Hematopoietic multipotent progenitor cell treated with erythropoietin and hydrocortisone succinate and interleukin-3 and kit ligand, for 4 days (in vitro differentiated cells): ENCODE results near the gene DTX1.

Experiments used
- DNase-seq: peaks from one replicate; pipeline ENCODE4 v3.0.0-alpha.2; 2015

DTX1 gene

GRCh38 chr12:113071135-113072112 is 14.9 kb downstream of the DTX1 start:
- DNase-seq, result no peak

- no peak for DNase-seq
Observed at GRCh38 chr12:113072136-113072535, 15.6 kb downstream of the DTX1 start.

- DNase-seq, result no peak
Observed at GRCh38 chr12:113073586-113073985, 17.1 kb downstream of the DTX1 start.

- no peak for DNase-seq
Observed at GRCh38 chr12:113075137-113075683, 18.7 kb downstream of the DTX1 start.

- DNase-seq, result no peak
Observed at GRCh38 chr12:113077057-113077858, 20.7 kb downstream of the DTX1 start.

- no peak for DNase-seq
Observed at GRCh38 chr12:113077859-113078255, 21.3 kb downstream of the DTX1 start.

GRCh38 chr12:113081873-113082272 is 25.3 kb downstream of the DTX1 start:
- no peak for DNase-seq

- DNase-seq, result no peak
Observed at GRCh38 chr12:113082486-113083148, 26.1 kb downstream of the DTX1 start.

GRCh38 chr12:113083863-113084435 is 27.4 kb downstream of the DTX1 start:
- DNase-seq, result no peak

- no peak for DNase-seq
Observed at GRCh38 chr12:113086249-113087164, 30.0 kb downstream of the DTX1 start.

DNA sequence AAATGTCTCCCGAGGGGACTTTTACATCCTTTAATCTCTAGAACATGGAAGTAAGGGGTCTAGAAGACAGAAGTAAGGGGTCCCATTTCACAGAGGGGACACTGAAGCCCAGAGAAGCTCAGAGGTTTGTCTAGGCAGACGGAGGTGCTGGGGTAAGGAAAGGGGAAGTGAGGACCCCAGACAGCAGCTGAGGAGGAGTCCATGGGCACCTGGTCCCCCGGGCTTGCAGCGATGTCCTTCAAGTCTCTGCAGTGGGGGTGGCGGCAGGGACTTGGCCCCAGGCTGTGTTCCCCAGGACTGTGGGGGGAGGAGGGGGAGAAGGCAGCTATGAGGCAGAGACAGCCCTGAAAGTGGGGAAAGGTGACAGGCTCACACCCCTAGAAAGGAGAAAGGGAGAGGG is 30.7 kb downstream of the DTX1 start:
- no peak for DNase-seq

DNA sequence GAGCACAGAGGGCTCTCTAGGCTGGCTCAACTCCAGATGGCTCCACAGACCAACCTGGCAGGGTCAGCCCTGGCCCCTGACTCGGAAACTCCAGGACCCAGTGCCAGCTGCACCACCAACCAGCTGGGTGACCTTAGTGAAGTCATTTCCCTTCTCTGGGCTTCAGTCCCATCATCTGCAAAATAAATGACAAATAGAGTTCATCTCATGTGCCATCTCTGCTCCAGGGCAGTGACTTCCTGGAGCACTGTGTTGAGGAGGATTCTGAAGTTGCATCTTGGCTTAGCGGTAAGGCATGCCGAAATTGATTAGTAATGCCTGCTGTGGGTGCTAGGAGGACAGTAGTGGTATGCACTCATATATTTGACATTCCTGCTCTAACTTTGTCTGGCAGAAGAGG is 31.5 kb downstream of the DTX1 start:
- no peak for DNase-seq

DNA sequence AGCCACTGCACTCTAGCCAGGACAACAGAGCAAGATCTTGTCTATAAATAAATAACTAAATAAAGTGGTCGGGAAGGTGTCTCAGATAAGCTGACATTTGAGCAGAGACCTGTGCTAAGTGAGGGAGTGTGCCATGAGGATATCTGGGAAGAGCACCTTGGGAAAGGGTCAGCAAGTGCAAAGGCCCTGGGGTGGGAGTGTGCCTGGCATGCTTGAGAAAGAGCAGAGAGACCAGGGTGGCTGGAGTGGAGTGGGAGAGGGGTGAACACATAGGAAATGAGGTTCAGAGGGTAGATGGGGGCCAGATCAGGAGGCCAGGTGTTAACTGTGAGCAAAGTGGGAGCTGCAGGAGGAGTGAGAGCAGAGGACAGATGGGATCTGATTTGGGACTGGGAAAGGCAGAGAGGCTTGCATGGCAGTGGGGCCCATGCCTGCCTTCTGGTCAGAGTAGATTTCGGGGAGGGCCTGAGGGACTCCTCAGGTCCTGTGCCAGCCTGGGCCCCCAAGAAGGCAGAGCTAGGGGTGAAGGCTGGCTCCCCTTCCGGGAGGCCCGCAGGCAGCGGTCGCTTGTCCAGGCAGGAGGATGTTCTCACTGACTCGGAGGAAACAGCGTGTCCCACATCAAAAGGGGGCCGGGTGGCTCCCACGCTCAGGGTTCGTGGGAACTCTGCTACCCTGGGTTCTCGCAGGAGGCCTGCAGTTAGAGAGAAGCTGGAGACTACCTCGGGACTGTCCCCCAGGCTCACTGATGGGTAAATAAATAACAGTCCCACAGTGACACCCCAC is 32.6 kb downstream of the DTX1 start:
- no peak for DNase-seq

DNA sequence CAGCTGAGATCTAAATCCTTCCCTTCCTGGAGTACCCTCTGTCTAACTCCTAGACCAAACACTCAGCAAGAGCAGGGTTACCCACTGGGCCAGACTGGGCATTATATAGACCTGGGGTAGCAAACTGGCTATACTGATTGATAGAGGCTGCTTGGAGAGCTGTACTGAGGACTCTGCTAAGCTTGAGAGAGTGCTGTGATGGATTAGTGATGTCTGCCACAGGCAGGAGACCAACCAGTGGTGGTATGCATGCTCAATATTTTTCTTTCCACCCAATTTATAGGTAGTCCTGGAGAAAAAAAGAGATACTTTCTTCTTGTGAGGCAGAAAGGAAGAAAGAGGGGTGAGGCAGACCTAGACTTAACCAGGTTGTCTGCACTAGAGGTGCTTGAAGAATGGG is 33.3 kb downstream of the DTX1 start:
- no peak for DNase-seq

DNA sequence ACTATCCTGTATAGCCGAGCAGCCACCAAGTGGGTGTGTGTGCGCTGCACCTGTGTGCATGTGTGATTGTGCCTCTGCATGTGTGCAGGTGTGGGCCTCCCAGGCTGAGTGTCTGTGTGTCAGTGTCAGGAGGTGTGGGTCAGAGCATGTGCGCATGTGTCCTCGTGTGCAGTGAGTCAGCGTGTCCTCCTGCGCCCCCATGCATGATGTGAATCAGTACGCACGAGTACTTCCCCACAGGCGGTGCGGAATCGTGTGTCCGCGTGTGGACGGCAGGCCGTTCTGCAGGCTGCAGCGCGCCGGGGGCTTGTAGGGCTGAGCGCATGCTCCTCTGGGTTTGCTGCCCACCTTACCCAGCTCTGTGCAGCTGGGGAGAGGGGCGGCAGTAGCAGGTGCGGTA is 34.2 kb downstream of the DTX1 start:
- DNase-seq, result no peak

DNA sequence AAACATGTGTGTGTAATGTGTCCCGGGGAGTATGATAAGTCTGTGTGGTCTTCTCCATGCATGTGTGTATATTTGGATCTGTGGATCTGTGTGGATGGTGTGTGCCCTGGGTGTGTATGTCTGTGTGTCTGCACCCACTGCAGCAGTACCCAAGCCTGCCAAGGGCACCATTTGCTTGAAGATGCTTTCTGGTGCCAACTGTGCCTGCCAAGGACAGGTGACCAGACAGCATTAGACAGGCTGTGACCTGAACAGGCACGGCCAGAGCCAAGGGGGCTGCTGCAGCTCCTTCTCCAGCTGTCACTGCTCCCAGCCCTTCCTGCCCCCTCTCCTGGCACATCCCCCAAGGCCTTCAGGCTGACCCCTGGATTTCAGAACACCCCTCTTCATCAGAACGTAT is 35.0 kb downstream of the DTX1 start:
- DNase-seq, result no peak

GRCh38 chr12:113092607-113093408 is 36.3 kb downstream of the DTX1 start:
- peak; percentile 65 for DNase-seq

DNA sequence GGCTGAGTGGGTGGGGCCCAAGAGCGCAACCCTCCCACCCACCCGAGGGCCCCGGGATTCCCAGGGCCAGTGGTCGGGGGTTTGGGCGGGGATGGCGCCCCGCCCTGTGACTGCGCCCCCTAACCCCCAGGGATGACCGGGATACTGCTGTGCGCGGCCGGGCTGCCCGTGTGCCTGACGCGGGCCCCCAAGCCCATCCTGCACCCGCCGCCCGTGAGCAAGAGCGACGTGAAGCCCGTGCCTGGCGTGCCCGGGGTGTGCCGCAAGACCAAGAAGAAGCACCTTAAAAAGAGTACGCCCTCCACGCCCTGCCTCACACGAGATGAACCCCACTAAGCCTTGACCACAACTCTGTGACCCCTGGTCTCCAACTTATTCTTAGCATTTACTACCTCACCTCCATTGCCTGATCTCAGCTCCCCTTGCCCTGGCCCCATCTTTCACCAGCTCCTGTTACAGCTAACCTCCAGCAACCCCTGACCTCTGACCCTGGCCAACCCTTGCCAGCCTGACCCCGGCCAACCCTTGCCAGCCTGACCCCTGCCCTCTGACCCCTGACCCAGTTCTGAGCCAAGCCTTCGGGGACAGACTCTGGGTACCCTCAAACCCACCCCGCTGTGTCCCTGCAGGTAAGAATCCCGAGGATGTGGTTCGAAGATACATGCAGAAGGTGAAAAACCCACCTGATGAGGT is 37.0 kb downstream of the DTX1 start:
- DNase-seq, result no peak

DNA sequence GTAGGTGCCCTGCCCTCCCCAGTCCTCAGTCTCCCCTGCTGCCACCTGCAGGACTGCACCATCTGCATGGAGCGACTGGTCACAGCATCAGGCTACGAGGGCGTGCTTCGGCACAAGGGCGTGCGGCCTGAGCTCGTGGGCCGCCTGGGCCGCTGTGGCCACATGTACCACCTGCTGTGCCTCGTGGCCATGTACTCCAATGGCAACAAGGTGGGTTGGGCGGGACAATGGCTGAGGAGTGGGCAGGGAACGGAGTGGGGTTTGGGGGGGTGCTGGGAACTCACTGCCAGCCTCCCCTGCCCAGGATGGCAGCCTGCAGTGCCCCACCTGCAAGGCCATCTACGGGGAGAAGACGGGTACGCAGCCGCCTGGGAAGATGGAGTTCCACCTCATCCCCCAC is 38.2 kb downstream of the DTX1 start:
- DNase-seq, result no peak
